Stimulated activated CD4-positive, alpha-beta T cell treated with anti-CD3 and anti-CD28 coated beads, TNF-alpha, amount 100 ng/mL, for 4 hours (primary cell): Measurements from ENCODE around the gene KHDC4.
"Not testable (repeated sequence)": the region's sequence is repeated elsewhere in the genome, so short reads cannot be mapped to it uniquely, and the experiment has no call there.

ENCODE experiments used
- DNase-seq, 3 experiments: peaks; one replicate each; pipeline ENCODE4 v3.0.0-alpha.2; 2020; ENCODE audit warnings: low read depth in 3 of 3

Gene KHDC4

GRCh38 chr1:155900161-155900560 is 34.1 kb downstream of the KHDC4 start:
- no peak for DNase-seq

- DNase-seq: no peak
These were observed 34.5 kb downstream of the KHDC4 start for GRCh38 chr1:155899683-155900082.

GRCh38 chr1:155898888-155899287 is 35.3 kb downstream of the KHDC4 start:
- DNase-seq: no peak

- no peak for DNase-seq
These were observed 36.5 kb downstream of the KHDC4 start for GRCh38 chr1:155897746-155898145.

- DNase-seq: not testable (repeated sequence)
These were observed 37.7 kb downstream of the KHDC4 start for GRCh38 chr1:155896476-155896875.

GRCh38 chr1:155895617-155896016 is 38.6 kb downstream of the KHDC4 start:
- not testable (repeated sequence) for DNase-seq

GRCh38 chr1:155893389-155894142 is 40.6 kb downstream of the KHDC4 start:
- DNase-seq: no peak

GRCh38 chr1:155892796-155893195 is 41.4 kb downstream of the KHDC4 start:
- DNase-seq: no peak

GRCh38 chr1:155890251-155890650 is 44.0 kb downstream of the KHDC4 start:
- no peak for DNase-seq

GRCh38 chr1:155889566-155889965 is 44.6 kb downstream of the KHDC4 start:
- no peak for DNase-seq

- no peak for DNase-seq
These were observed 45.7 kb downstream of the KHDC4 start for GRCh38 chr1:155888481-155888880.

GRCh38 chr1:155884982-155885381 is 49.2 kb downstream of the KHDC4 start:
- no peak for DNase-seq

- DNase-seq: no peak
These were observed 49.9 kb downstream of the KHDC4 start for GRCh38 chr1:155884031-155884960.

GRCh38 chr1:155882766-155883165 is 51.4 kb downstream of the KHDC4 start:
- DNase-seq: no peak

GRCh38 chr1:155882235-155882634 is 52.0 kb downstream of the KHDC4 start:
- DNase-seq: no peak

GRCh38 chr1:155880950-155881349 is 53.3 kb downstream of the KHDC4 start:
- DNase-seq: no peak

- no peak for DNase-seq
These were observed 54.0 kb downstream of the KHDC4 start for GRCh38 chr1:155880251-155880650.

- no peak for DNase-seq
These were observed 56.3 kb downstream of the KHDC4 start for GRCh38 chr1:155877945-155878344.

- no peak for DNase-seq
These were observed 60.4 kb downstream of the KHDC4 start for GRCh38 chr1:155873860-155874259.

GRCh38 chr1:155872527-155872926 is 61.7 kb downstream of the KHDC4 start:
- DNase-seq: no peak

- no peak for DNase-seq
These were observed 62.8 kb downstream of the KHDC4 start for GRCh38 chr1:155871390-155871789.

GRCh38 chr1:155867766-155868165 is 66.4 kb downstream of the KHDC4 start:
- no peak for DNase-seq

GRCh38 chr1:155864393-155864792 is 69.8 kb downstream of the KHDC4 start:
- DNase-seq: no peak
